MM.1S (cell line): ENCODE data around the gene HOXB2.

ENCODE experiments used
- DNase-seq: peaks from one replicate; pipeline ENCODE4 v3.0.0-alpha.2; 2015
- H2AFZ ChIP-seq: fragments of 300-600 bp; sonication (generic); 2 replicates; pipeline ENCODE4 v1.6.0; 2016; ENCODE audit warnings: antibody characterized with exemption, low read length
- H3F3A ChIP-seq: fragments of 300-600 bp; sonication (generic); 2 replicates; pipeline ENCODE4 v1.6.1; 2016; ENCODE audit warnings: mild to moderate bottlenecking, antibody characterized with exemption, low read length, moderate library complexity, mixed read lengths; ENCODE audit not compliant: insufficient read depth
- H3K27ac ChIP-seq: fragments of 300-600 bp; sonication (generic); 2 replicates; pipeline ENCODE4 v1.5.1; 2016; ENCODE audit warnings: mild to moderate bottlenecking, low read length
- H3K27me3 ChIP-seq: fragments of 300-600 bp; sonication (generic); replicated peaks from 2 replicates; pipeline ENCODE4 v1.6.0; 2016; ENCODE audit warnings: low read length; ENCODE audit not compliant: insufficient read depth
- H3K36me3 ChIP-seq: fragments of 300-600 bp; sonication (generic); replicated peaks from 2 replicates; pipeline ENCODE4 v1.6.1; 2016; ENCODE audit warnings: mild to moderate bottlenecking, low read length, mixed read lengths; ENCODE audit not compliant: insufficient read depth
- H3K4me1 ChIP-seq: fragments of 300-600 bp; sonication (generic); 2 replicates; pipeline ENCODE4 v1.6.1; 2016; ENCODE audit warnings: low read length, mixed read lengths
- H3K4me2 ChIP-seq: fragments of 300-600 bp; sonication (generic); 2 replicates; pipeline ENCODE4 v1.6.0; 2016; ENCODE audit warnings: low read depth, low read length
- H3K4me3 ChIP-seq: fragments of 300-600 bp; sonication (generic); 2 replicates; pipeline ENCODE4 v1.5.1; 2016; ENCODE audit warnings: low read length, mixed read lengths
- H3K79me2 ChIP-seq: fragments of 300-600 bp; sonication (generic); 2 replicates; pipeline ENCODE4 v1.6.1; 2016; ENCODE audit warnings: mixed run types, low read length, mixed read lengths
- H3K9ac ChIP-seq: fragments of 300-600 bp; sonication (generic); 2 replicates; pipeline ENCODE4 v1.6.1; 2016; ENCODE audit warnings: low read length, mixed read lengths
- H3K9me2 ChIP-seq: fragments of 300-600 bp; sonication (generic); replicated peaks from 2 replicates; pipeline ENCODE4 v1.6.1; 2016; ENCODE audit warnings: mild to moderate bottlenecking, low read length, mixed read lengths; ENCODE audit not compliant: insufficient read depth
- H3K9me3 ChIP-seq: fragments of 300-600 bp; sonication (generic); replicated peaks from 2 replicates; pipeline ENCODE4 v1.6.1; 2016; ENCODE audit warnings: mild to moderate bottlenecking, low read length, mixed read lengths; ENCODE audit not compliant: insufficient read depth
- H4K20me1 ChIP-seq: fragments of 300-600 bp; sonication (generic); 2 replicates; pipeline ENCODE4 v1.6.1; 2016; ENCODE audit warnings: mild to moderate bottlenecking, low read length, moderate library complexity, mixed read lengths; ENCODE audit not compliant: insufficient read depth
- CTCF ChIP-seq: fragments of 300-600 bp; sonication (generic); IDR thresholded peaks from 2 replicates; pipeline ENCODE4 v1.5.1; 2016; ENCODE audit warnings: antibody characterized with exemption, low read length, mixed read lengths
- EZH2 ChIP-seq: fragments of 300-600 bp; sonication (generic); optimal IDR thresholded peaks from 2 replicates; pipeline ENCODE3; 2017; ENCODE audit warnings: low read depth, mild to moderate bottlenecking, antibody characterized with exemption, low read length, mixed read lengths
- EZH2phosphoT487 ChIP-seq: fragments of 300-600 bp; sonication (generic); IDR thresholded peaks from 2 replicates; pipeline ENCODE4 v1.6.1; 2018; ENCODE audit warnings: antibody characterized with exemption, low read length

HOXB2 gene

GRCh38 chr17:48554412-48555257, 9.7 kb upstream of the HOXB2 start:
- H3K79me2 ChIP-seq: no peaks in the 10 kb centered on the region
- no peak overlapping the region for H3K4me2 ChIP-seq
- no peaks in the 10 kb centered on the region for H3K27me3 ChIP-seq
- no peak for TF ChIP-seq CTCF
- no peaks in the 10 kb centered on the region for H3F3A ChIP-seq
- H3K27ac ChIP-seq: no peak overlapping the region
- H3K36me3 ChIP-seq: no peaks in the 10 kb centered on the region
- no peaks in the 10 kb centered on the region for H3K9me2 ChIP-seq
- no peak overlapping the region for H3K9ac ChIP-seq
- H2AFZ ChIP-seq: no peak overlapping the region
- H3K4me1 ChIP-seq: no peaks in the 10 kb centered on the region
- no peak for DNase-seq
- H3K9me3 ChIP-seq: no peaks in the 10 kb centered on the region
- H3K4me3 ChIP-seq: no peak overlapping the region
- no peaks in the 10 kb centered on the region for H4K20me1 ChIP-seq

- Histone ChIP-seq H3K9me3 (no peaks in the 10 kb centered on the region), H3K4me1 (no peaks in the 10 kb centered on the region), H3K4me3 (no peak overlapping the region), H3F3A (no peaks in the 10 kb centered on the region), H3K9me2 (no peaks in the 10 kb centered on the region), H4K20me1 (no peaks in the 10 kb centered on the region), H3K79me2 (no peaks in the 10 kb centered on the region), H3K27ac (no peak overlapping the region), H3K9ac (no peak overlapping the region), H3K4me2 (no peak overlapping the region), H3K27me3 (no peaks in the 10 kb centered on the region), H2AFZ (no peak overlapping the region), H3K36me3 (no peaks in the 10 kb centered on the region)
- no peak for TF ChIP-seq EZH2
- no peak for TF ChIP-seq EZH2phosphoT487
- TF ChIP-seq CTCF: no peak
- no peak for DNase-seq
These were observed 8.9 kb upstream of the HOXB2 start for GRCh38 chr17:48553826-48554225.

- no peaks in the 10 kb centered on the region for H3K79me2 ChIP-seq
- no peak overlapping the region for H3K9ac ChIP-seq
- H3K36me3 ChIP-seq: no peaks in the 10 kb centered on the region
- H3K4me2 ChIP-seq: no peak overlapping the region
- H3K9me3 ChIP-seq: no peaks in the 10 kb centered on the region
- H3K9me2 ChIP-seq: no peaks in the 10 kb centered on the region
- H3K27me3 ChIP-seq: no peaks in the 10 kb centered on the region
- H3F3A ChIP-seq: no peaks in the 10 kb centered on the region
- H3K27ac ChIP-seq: no peak overlapping the region
- TF ChIP-seq CTCF (no peak), EZH2phosphoT487 (no peak), EZH2 (no peak)
- no peaks in the 10 kb centered on the region for H4K20me1 ChIP-seq
- no peak for DNase-seq
- H3K4me3 ChIP-seq: no peak overlapping the region
- no peak overlapping the region for H2AFZ ChIP-seq
- H3K4me1 ChIP-seq: no peaks in the 10 kb centered on the region
These were observed 8.3 kb upstream of the HOXB2 start for GRCh38 chr17:48553190-48553547.
